ENCODE data around the gene DCP2. TPM values are rescaled to one million over a fixed set of nuclear protein-coding genes. Genes with fewer than 3 reads are reported as not detected.

The DCP2 gene
- total RNA-seq, 4 donors from 2014 or later: 11.3 to 45.5 (median 23.0) TPM

DNA sequence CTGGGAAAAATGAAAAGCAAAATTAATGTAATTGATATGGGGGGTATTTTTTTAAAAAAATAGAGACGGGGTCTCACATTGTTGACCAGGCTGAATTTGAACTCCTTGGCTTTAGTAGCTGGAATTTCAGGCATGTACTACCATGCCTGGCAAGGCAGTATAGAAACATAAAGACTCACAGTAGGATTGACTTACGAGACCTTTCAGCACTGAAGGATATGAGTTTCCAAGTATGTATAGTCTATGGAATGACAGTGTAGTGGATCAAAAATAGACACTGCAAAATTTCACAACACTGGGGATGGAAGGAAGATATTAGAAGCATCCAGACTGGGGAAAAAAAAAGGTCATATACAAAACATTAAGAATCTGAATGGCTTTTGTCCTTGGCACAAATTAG lies 6.8 kb downstream of the DCP2 start:
- peaks cover 22% of the 10 kb centered on the region for H3K4me1 ChIP-seq
- DNase-seq (ENCODE audit: low spot score in 2 of 2): no peak
- WGBS: 74% methylated on average over 2 of the region's 2 CpGs

DNA sequence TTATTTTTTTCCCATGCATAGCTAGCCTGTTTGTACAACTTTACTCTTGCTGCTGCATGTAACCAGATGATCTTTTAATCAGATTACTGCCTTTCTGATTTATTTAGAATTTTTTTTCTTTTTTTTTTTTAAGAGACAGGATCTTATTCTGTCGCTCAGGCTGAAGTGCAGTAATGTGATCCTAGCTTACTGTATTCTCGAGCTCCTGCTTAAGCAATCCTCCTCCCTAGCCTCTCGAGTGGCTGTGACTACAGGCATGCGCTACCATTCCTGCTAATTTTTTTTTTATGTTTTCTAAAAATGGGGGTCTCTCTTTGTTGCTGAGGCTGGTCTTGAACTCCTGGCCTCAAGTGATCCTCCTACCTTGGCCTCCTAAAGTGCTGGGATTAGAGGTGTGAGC lies 9.6 kb downstream of the DCP2 start:
- no peak for DNase-seq (ENCODE audit: low spot score in 2 of 2)
- H3K27me3 ChIP-seq: no peaks in the 10 kb centered on the region
- H3K4me3 ChIP-seq: no peak overlapping the region
- no peaks in the 10 kb centered on the region for H3K9me3 ChIP-seq
- H3K27ac ChIP-seq: no peak overlapping the region
- whole genome bisulfite sequencing: 69% methylated on average over 4 of the region's 4 CpGs
- peaks cover 3% of the 10 kb centered on the region for H3K36me3 ChIP-seq
- H3K4me1 ChIP-seq: no peaks in the 10 kb centered on the region
- TF ChIP-seq POLR2A (IDR thresholded peaks at IDR 0.05) (no peak), POLR2AphosphoS5 (IDR thresholded peaks at IDR 0.05) (no peak), EP300 (IDR thresholded peaks at IDR 0.05) (no peak)
- TF ChIP-seq, protein P1, sequence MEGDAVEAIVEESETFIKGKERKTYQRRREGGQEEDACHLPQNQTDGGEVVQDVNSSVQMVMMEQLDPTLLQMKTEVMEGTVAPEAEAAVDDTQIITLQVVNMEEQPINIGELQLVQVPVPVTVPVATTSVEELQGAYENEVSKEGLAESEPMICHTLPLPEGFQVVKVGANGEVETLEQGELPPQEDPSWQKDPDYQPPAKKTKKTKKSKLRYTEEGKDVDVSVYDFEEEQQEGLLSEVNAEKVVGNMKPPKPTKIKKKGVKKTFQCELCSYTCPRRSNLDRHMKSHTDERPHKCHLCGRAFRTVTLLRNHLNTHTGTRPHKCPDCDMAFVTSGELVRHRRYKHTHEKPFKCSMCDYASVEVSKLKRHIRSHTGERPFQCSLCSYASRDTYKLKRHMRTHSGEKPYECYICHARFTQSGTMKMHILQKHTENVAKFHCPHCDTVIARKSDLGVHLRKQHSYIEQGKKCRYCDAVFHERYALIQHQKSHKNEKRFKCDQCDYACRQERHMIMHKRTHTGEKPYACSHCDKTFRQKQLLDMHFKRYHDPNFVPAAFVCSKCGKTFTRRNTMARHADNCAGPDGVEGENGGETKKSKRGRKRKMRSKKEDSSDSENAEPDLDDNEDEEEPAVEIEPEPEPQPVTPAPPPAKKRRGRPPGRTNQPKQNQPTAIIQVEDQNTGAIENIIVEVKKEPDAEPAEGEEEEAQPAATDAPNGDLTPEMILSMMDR (IDR thresholded peaks at IDR 0.05): no peak

More for the DNA sequence above, 6.8 kb downstream of the DCP2 start:
- Histone ChIP-seq H3K36me3 (peaks cover 3% of the 10 kb centered on the region), H3K27me3 (no peaks in the 10 kb centered on the region), H3K4me3 (no peak overlapping the region), H3K9me3 (no peaks in the 10 kb centered on the region), H3K27ac (no peak overlapping the region)
- TF ChIP-seq, protein P1 (IDR thresholded peaks at IDR 0.05): no peak
- no peak for TF ChIP-seq EP300 (IDR thresholded peaks at IDR 0.05)
- TF ChIP-seq POLR2A (IDR thresholded peaks at IDR 0.05): no peak
- TF ChIP-seq POLR2AphosphoS5 (IDR thresholded peaks at IDR 0.05): no peak

DNA sequence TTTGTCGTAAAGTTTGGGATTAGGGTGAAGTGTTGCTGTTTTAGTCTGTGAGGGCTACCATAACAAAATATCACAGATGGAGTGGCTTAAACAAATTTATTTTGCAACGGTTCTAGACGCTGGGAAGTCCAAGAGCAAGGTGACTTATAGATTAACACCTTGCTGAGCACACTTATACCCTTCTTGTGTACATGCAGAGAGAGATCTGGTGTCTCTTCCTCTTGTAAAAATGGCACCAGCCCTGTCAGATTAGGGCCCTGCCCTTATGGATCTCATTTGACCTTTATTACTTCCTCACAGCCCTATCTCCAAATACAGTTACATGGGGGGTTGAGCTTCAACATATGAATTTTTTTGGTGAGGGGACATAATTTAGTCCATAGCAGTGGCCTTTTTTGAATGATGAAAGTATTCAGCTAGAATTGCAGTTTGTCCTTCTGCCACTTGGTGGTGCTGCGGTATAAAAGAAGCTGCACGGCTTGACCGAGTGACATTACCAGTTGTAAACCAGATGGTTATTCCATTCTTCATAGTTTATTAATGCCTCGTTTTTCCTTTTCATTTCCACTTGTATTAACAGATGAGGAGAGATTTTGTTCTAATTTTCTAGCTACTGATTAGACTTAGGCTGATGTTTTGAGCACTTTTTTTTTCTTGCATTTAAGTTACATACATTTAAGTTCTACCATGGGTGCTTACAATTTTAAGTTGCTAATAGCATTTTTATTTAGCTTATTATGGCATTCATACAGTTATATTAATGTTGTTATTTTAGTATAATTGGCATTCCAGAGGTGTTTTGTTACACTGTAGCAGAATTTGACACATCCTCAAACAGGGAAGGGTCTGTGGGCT lies 19.4 kb downstream of the DCP2 start:
- no peak for TF ChIP-seq POLR2A (IDR thresholded peaks at IDR 0.05)
- TF ChIP-seq, protein P1 (IDR thresholded peaks at IDR 0.05): peak; percentile 47 to 83
- Histone ChIP-seq H3K36me3 (peaks cover 34% of the 10 kb centered on the region), H3K9me3 (no peaks in the 10 kb centered on the region), H3K27me3 (no peaks in the 10 kb centered on the region), H3K4me1 (peaks cover 5% of the 10 kb centered on the region), H3K27ac (no peak overlapping the region), H3K4me3 (no peak overlapping the region)
- WGBS: 29% methylated on average over 7 of the region's 7 CpGs
- DNase-seq (ENCODE audit: low spot score in 2 of 2): peak in 1 of 2 donors; percentile 76

DNA sequence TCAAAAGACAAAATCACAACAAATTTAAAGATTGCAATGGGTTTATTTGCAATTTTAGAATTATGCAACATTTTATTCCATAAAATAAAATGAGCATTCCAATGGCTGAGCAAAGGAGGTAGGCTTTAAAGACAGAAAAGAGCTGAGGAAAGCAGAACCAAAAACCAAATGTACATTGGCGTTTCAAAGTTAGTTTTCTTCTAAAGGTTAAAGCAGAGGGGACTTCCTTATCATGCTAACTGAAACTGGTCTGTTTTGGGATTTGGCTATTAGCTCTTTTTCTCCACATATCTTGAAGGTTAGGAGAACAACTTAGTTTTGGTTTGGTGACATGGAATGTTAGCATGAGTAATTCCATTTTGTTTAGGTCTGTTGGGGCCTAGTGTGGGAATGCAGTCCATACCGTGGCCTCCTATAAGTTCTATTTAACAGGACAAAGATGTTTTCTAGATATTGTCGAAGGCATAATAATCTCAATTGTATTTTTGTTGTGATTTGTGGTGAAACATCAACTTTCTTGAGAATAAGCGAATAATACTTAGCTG lies 20.3 kb downstream of the DCP2 start:
- H3K36me3 ChIP-seq: peaks cover 42% of the 10 kb centered on the region
- no peak overlapping the region for H3K27ac ChIP-seq
- DNase-seq (ENCODE audit: low spot score in 2 of 2): no peak
- no peaks in the 10 kb centered on the region for H3K9me3 ChIP-seq
- no peaks in the 10 kb centered on the region for H3K27me3 ChIP-seq
- TF ChIP-seq POLR2AphosphoS5 (IDR thresholded peaks at IDR 0.05) (no peak), POLR2A (IDR thresholded peaks at IDR 0.05) (no peak), EP300 (IDR thresholded peaks at IDR 0.05) (no peak)
- TF ChIP-seq, protein P1 (IDR thresholded peaks at IDR 0.05): no peak
- peaks cover 5% of the 10 kb centered on the region for H3K4me1 ChIP-seq
- H3K4me3 ChIP-seq: no peak overlapping the region
- 89% methylated on average over 4 of the region's 4 CpGs for WGBS

DNA sequence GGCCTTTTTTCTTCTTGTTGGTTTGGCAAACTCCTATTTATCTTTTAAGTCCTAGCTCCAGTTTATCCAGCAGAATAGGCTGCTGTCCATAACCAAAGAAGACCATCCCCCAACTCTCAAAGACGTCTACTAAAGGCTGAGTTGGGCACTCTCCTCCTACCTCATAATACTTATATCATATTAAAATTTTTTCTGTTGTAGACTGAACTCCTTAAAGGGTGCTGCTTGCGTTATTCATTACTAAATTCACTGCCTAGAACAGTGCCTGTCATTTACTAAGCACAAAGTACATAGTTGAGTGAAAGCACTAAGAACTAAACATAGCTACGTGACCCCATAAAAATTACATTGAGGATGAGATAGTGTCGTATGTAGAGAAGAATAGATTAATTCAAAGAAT lies 21.7 kb downstream of the DCP2 start:
- Histone ChIP-seq H3K4me1 (peaks cover 5% of the 10 kb centered on the region), H3K27ac (no peak overlapping the region), H3K27me3 (no peaks in the 10 kb centered on the region), H3K36me3 (peaks cover 48% of the 10 kb centered on the region), H3K9me3 (no peaks in the 10 kb centered on the region), H3K4me3 (no peak overlapping the region)
- TF ChIP-seq EP300 (IDR thresholded peaks at IDR 0.05) (no peak), POLR2AphosphoS5 (IDR thresholded peaks at IDR 0.05) (no peak), POLR2A (IDR thresholded peaks at IDR 0.05) (no peak)
- TF ChIP-seq, protein P1 (IDR thresholded peaks at IDR 0.05): no peak
- DNase-seq (ENCODE audit: low spot score in 2 of 2): no peak
- 91% methylated on average over 4 of the region's 4 CpGs for WGBS

Measured in suprapubic skin (tissue), 4 donors.